ENCODE results near the gene NACC2. TPM values are rescaled to one million over a fixed set of nuclear protein-coding genes. Genes with fewer than 3 reads are reported as not detected.
A peak's percentile ranks its signal among the peaks of the same experiment; 100 is the strongest.

The NACC2 gene
- total and polyA plus RNA-seq, 9 of the 15 experiments (the other 6 are each of a cell fraction or from before 2014, with no cell fraction given): 0.70 to 25.1 (median 5.6) TPM

- TF ChIP-seq CHAMP1 (IDR thresholded peaks at IDR 0.05): no peak
- no peak for TF ChIP-seq RNF219 (CRISPR knock-in tag; IDR thresholded peaks at IDR 0.05)
- TF ChIP-seq USF2 (CRISPR knock-in tag; IDR thresholded peaks at IDR 0.05): no peak
- TF ChIP-seq TBL1XR1 (IDR thresholded peaks at IDR 0.05; ENCODE audit: low read length in 2 of 2): no peak
- no peak for TF ChIP-seq PTTG1 (tag; IDR thresholded peaks at IDR 0.05; ENCODE audit: low read depth)
- no peak for TF ChIP-seq THRA (IDR thresholded peaks at IDR 0.05)
- TF ChIP-seq ZFP36 (IDR thresholded peaks at IDR 0.05; ENCODE audit: low read depth, low read length, partially characterized antibody): peak; percentile 98
- TF ChIP-seq ZNF512 (tag; IDR thresholded peaks at IDR 0.05): no peak
- no peak for TF ChIP-seq ZNF780A (CRISPR knock-in tag; IDR thresholded peaks at IDR 0.05)
- no peak for TF ChIP-seq PHB2 (IDR thresholded peaks at IDR 0.05; ENCODE audit: low read depth)
- TF ChIP-seq SAFB2 (IDR thresholded peaks at IDR 0.05; ENCODE audit: borderline replicate concordance, low read depth, low read length, severe bottlenecking): no peak
- 0 out of 2 replicates have a peak, but pooled peaks have one; percentile 56 for TF ChIP-seq KLF1 (tag; IDR thresholded peaks at IDR 0.05)
- 0 out of 2 replicates have a peak, but pooled peaks have one; percentile 45 for TF ChIP-seq ZNF583 (CRISPR knock-in tag; IDR thresholded peaks at IDR 0.05)
- peak; percentile 71 for TF ChIP-seq L3MBTL2 (IDR thresholded peaks at IDR 0.05)
- no peak for TF ChIP-seq CBX2 (IDR thresholded peaks at IDR 0.05; ENCODE audit: insufficient read depth, low read length, poor library complexity, severe bottlenecking)
- TF ChIP-seq SOX6 (IDR thresholded peaks at IDR 0.05): peak; percentile 64
- peak; percentile 84; the same call in 1 of the 2 replicates for TF ChIP-seq CTBP1 (IDR thresholded peaks at IDR 0.05; ENCODE audit: borderline replicate concordance)
- no peak for TF ChIP-seq SMC3 (conservative IDR thresholded peaks at IDR 0.05; ENCODE audit: insufficient read depth, low read depth, low read length)
- peak; percentile 87 for TF ChIP-seq PCBP1 (IDR thresholded peaks at IDR 0.05; ENCODE audit: low read depth, low read length, poor library complexity, severe bottlenecking)
Measured at GRCh38 chr9:135992486-135993408, 102.3 kb downstream of the NACC2 start (continued).

All from K562 (cell line).